Spinal cord (tissue), 10 donors: Measurements from ENCODE around the gene GZF1. TPM values are rescaled to one million over a fixed set of nuclear protein-coding genes. Genes with fewer than 3 reads are reported as not detected.

ENCODE experiments used
- DNase-seq, 6 donors: peaks; one replicate each; pipeline versions ENCODE4 v3.0.0 to v3.0.0-alpha.2; 2013 to 2015; ENCODE audit warnings: low spot score in 6 of 6, low read depth in 4 of 6
- H3K27ac ChIP-seq: one replicate; pipeline ENCODE4 v1.5.1; 2013; ENCODE audit warnings: low read depth, low read length, control low read depth
- H3K27me3 ChIP-seq: one replicate; pipeline ENCODE4 v1.6.1; 2013; ENCODE audit warnings: low read length; ENCODE audit not compliant: control insufficient read depth, insufficient read depth
- H3K36me3 ChIP-seq: one replicate; pipeline ENCODE4 v1.6.1; 2013; ENCODE audit warnings: low read length; ENCODE audit not compliant: control insufficient read depth, insufficient read depth
- H3K4me1 ChIP-seq: one replicate; pipeline ENCODE4 v1.6.1; 2013; ENCODE audit warnings: low read length; ENCODE audit not compliant: control insufficient read depth, insufficient read depth
- H3K4me3 ChIP-seq: one replicate; pipeline ENCODE4 v1.5.1; 2013; ENCODE audit warnings: low read depth, low read length, control low read depth
- H3K9me3 ChIP-seq: one replicate; pipeline ENCODE4 v1.6.1; 2013; ENCODE audit warnings: low read length; ENCODE audit not compliant: control insufficient read depth, insufficient read depth
- WGBS: methylation state at CpG from one replicate; pipeline ENCODE4 v1.1.5; 2013; ENCODE audit warnings: missing lambda C conversion rate; ENCODE audit not compliant: insufficient coverage; 5-methylcytosine and 5-hydroxymethylcytosine counted together
- polyA plus RNA-seq, 2 donors: library from polyadenylated mRNA; unstranded; fragments of 120-200 nt; gene quantifications; one replicate each; pipeline ENCODE4 v1.2.1, GENCODE V29; 2013; ENCODE audit not compliant: insufficient read length in 2 of 2
- total RNA-seq, 2 donors: library from RNA; depleted of rRNA in 1 of 2; stranded (reverse); fragments of 120-200 nt in 1 of 2; fragments of >200 nt in 1 of 2; gene quantifications; one replicate each; pipeline versions ENCODE4 v1.2.3 to v1.2.4, GENCODE V29; 2013 to 2014
- donor health status: healthy.

Gene GZF1
- total and polyA plus RNA-seq, 4 donors = 21.1 to 23.7 (median 22.7) TPM

DNA sequence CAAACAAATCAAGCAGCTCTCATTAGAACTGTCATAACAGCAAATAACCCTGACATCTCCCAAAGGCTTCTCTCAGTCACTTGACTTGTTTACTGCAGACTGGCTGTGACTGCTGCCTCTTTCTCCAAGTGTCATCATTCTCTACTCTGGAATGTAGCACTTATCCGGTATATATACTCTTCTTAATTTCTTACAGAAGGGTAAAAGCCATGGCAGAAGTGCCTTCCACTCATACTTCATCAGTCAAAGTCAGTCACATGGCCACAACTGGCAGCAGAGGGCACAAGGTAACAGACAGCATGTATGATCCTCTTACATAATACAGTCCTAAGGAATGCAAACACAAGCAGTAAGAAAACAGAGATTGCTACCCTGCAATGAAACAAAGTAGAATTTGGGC lies 50.0 kb downstream of the GZF1 start:
- H3K27ac ChIP-seq = no peak overlapping the region

DNA sequence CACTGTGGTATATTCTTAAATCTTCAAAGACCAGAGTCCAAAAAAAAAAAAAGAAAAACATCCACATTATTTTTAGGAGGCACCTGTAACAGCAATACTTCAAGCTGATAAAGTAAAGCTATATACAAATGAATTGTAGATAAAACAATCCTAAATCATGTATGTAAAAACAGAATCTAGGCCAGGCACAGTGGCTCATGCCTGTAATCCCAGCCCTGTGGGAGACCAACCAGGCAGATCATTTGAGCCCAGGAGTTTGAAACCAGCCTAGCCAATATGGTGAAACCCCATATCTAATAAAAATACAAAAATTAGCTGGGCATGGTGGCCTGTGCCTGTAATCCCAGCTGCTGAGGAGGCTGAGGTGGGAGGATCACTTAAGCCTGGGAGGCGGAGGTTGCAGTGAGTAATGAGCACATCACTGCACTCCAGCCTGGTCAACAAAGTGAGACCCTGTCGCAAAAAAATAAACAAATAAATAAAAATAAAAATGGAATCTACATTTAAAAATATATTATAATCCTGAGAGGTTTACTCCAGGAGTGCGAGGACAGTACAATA lies 52.0 kb downstream of the GZF1 start:
- H3K36me3 ChIP-seq = no peaks in the 10 kb centered on the region
- WGBS = no CpG with 5 or more reads among the region's 3 CpGs
- no peak overlapping the region for H3K27ac ChIP-seq
- no peaks in the 10 kb centered on the region for H3K27me3 ChIP-seq
- H3K4me1 ChIP-seq = peaks cover 6% of the 10 kb centered on the region
- H3K9me3 ChIP-seq = no peaks in the 10 kb centered on the region
- DNase-seq = no peak
- no peak overlapping the region for H3K4me3 ChIP-seq

More for the DNA sequence above, 50.0 kb downstream of the GZF1 start:
- peaks cover 4% of the 10 kb centered on the region for H3K4me1 ChIP-seq
- H3K4me3 ChIP-seq = no peak overlapping the region
- H3K36me3 ChIP-seq = no peaks in the 10 kb centered on the region
- 40% methylated on average over 1 of the region's 1 CpG for WGBS
- DNase-seq = no peak
- no peaks in the 10 kb centered on the region for H3K9me3 ChIP-seq
- H3K27me3 ChIP-seq = no peaks in the 10 kb centered on the region

DNA sequence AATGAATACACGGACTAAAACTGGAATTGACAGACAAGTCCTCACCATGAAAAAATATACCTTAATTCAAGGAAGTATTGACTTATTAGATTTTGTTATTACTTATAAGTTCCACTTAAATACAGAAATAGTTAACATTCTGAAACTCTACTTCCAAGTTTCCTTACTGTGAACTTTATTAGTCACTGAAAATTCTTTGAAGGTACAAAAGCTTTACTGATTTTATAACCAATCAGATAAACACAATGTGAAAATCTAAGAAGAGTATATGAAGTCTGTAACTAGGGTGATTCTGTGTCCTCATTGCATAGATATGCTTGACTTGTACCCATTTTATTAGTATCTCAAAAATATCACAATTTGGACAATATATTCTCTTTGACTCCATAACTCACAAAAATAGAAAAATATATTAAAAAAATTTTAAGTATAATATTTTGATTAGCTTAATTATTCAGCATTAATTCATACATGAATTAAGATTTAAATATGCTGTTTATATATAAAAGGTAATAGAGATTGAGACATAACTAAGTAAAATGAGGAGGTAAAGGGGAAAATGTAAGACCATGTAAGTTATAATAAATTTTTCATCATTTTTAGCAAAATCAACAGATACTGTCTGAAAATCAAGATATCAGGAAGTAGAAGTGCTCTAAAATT lies 52.7 kb downstream of the GZF1 start:
- peaks cover 6% of the 10 kb centered on the region for H3K4me1 ChIP-seq
- no peaks in the 10 kb centered on the region for H3K36me3 ChIP-seq
- DNase-seq = no peak
- no peaks in the 10 kb centered on the region for H3K27me3 ChIP-seq
- WGBS = no CpG with 5 or more reads among the region's 1 CpG
- H3K9me3 ChIP-seq = no peaks in the 10 kb centered on the region
- no peak overlapping the region for H3K27ac ChIP-seq
- no peak overlapping the region for H3K4me3 ChIP-seq

DNA sequence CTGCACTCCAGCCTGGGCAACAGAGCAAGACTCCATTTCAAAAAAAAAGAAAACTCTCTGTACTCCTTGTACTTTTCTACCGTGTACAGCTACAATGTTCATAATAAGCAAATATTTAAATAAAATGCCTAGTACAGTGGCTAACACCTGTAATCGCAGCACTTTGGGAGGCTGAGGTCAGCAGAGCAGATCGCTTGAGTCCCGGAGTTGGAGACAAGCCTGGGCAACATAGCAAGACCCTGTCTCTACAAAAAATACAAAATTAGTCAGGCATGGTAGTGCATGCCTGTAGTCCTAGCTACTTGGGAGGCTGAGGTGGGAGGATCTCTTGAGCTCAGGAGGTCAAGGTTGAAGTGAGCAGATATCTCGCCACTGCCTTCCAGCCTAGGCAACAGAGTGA lies 53.6 kb downstream of the GZF1 start:
- no CpG with 5 or more reads among the region's 5 CpGs for WGBS
- Histone ChIP-seq H3K36me3 (no peaks in the 10 kb centered on the region), H3K27ac (no peak overlapping the region), H3K4me3 (no peak overlapping the region), H3K4me1 (peaks cover 4% of the 10 kb centered on the region), H3K27me3 (no peaks in the 10 kb centered on the region), H3K9me3 (no peaks in the 10 kb centered on the region)
- no peak for DNase-seq

DNA sequence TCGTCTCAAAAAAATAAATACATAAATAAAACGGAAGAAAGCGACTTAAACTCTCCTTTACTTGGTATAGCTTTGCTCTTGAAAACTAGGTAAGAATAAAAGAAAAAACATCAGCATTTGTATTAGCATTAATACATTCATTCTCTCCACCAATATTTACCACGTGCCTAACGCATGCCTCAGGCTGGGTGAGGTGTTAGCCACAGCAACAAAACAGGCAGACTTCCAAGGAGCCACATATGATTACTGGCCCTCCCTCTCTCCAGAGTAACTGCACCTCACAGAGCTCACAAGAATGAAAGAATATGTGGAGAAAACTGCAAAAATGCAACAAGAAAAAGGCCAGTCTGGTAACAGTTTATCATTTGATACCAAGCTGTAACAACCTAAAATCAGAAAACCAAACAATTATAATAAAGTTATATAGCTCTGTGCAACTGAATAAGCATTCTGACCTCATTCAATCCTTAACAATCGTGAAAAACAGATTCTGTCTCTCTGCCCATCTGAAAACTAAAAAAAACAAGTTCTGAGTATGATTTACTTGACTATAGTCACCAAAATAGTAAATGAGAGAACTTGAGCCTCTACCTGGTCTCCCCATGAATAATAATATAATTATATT lies 54.1 kb downstream of the GZF1 start:
- H3K27me3 ChIP-seq = no peaks in the 10 kb centered on the region
- H3K36me3 ChIP-seq = no peaks in the 10 kb centered on the region
- H3K27ac ChIP-seq = no peak overlapping the region
- 90% methylated on average over 2 of the region's 6 CpGs for WGBS
- no peak overlapping the region for H3K4me3 ChIP-seq
- DNase-seq = peak in 1 of 6 donors; percentile 44
- no peaks in the 10 kb centered on the region for H3K9me3 ChIP-seq
- H3K4me1 ChIP-seq = peaks cover 4% of the 10 kb centered on the region

DNA sequence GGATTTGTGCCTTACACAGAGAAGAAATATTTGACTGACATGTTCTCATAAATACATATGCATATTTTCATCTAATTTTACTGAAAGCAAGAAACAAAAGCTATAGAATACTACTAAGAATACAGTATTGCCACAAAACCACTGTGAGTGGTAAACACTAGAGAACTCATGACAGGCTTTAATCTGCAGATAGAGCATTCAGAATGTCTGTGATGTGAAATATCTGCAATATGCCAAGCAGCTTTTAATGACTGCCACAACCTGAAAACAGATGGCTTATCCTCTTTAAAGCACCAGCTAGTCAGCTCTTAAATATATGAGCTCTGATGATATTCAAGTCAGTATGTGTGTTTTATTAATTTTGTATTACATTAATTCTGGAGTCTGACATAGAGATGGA lies 55.9 kb downstream of the GZF1 start:
- no peaks in the 10 kb centered on the region for H3K36me3 ChIP-seq
- H3K27ac ChIP-seq = no peak overlapping the region
- peak in 2 of 6 donors; percentile 9 to 22 for DNase-seq
- peaks cover 4% of the 10 kb centered on the region for H3K4me1 ChIP-seq
- H3K9me3 ChIP-seq = no peaks in the 10 kb centered on the region
- no peaks in the 10 kb centered on the region for H3K27me3 ChIP-seq
- no peak overlapping the region for H3K4me3 ChIP-seq

DNA sequence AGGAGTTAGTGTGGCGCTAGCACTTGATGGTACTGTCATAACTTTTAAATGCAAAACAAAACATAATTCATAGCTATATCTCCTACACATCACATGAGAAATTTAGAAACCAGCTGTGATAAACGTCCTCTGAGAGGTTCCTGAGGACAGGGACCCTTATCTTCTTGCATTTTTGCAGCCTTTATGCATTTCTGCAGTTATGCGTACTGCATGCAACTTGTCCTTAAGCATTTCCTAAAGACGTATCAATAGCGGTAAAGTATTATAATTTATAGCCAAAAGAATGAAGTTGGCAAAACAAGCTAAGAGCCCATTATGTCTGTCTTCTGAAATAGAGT lies 57.6 kb downstream of the GZF1 start:
- H3K27me3 ChIP-seq = no peaks in the 10 kb centered on the region
- H3K9me3 ChIP-seq = no peaks in the 10 kb centered on the region
- DNase-seq = no peak
- WGBS = no CpG with 5 or more reads among the region's 5 CpGs
- no peaks in the 10 kb centered on the region for H3K36me3 ChIP-seq
- peak overlapping the region; percentile 81 for H3K4me3 ChIP-seq
- H3K27ac ChIP-seq = peak overlapping the region; percentile 43
- peaks cover 4% of the 10 kb centered on the region for H3K4me1 ChIP-seq

DNA sequence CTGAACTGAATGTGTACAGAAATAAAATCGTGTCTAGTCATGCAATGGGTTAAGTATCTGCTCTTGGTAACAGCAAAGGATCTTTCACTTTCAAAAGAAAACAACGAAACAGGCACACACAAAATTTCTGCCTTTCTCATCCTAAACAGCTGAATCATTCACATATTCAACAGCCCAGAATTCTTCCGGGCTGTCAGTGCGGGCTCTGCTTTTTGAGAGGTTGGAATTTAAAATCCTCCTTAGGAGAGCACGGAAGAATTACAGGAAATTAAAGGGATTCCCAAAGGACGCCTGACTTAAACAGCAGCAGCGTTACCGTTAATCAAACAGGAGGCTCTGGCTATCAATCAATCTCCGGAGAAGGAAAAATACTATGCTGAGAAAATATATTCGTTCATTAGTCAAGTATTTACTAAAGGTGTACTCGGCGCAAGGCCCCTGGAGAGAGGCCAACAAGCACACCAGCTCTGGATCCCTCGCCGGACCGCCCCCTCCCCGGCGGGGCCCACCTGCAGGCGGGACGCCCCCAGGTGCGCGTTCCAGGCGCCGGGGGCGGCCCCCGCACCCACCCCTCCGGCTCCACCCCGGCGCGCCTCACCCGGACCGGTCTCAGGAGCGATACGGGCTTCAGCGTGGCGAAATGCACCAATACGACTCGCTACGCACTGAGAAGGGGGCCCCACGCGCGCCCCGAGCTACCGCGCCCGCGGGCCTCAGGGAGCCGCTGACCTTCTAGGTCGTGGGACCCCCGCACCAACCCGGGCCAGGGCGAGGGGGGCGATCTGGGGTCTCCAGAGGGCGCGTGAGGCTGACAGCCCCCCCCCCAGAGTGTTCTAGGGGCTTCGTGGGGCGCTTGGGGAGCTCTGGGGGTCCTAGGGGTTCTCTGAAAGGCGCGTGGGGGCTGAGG lies 58.3 kb downstream of the GZF1 start:
- DNase-seq = peak in 2 of 6 donors; percentile 38 to 72
- peak overlapping the region; percentile 68 for H3K27ac ChIP-seq
- 0% methylated on average over 46 of the region's 58 CpGs for WGBS
- no peaks in the 10 kb centered on the region for H3K27me3 ChIP-seq
- no peaks in the 10 kb centered on the region for H3K36me3 ChIP-seq
- H3K4me3 ChIP-seq = peak overlapping the region; percentile 81
- no peaks in the 10 kb centered on the region for H3K9me3 ChIP-seq
- H3K4me1 ChIP-seq = peaks cover 4% of the 10 kb centered on the region

DNA sequence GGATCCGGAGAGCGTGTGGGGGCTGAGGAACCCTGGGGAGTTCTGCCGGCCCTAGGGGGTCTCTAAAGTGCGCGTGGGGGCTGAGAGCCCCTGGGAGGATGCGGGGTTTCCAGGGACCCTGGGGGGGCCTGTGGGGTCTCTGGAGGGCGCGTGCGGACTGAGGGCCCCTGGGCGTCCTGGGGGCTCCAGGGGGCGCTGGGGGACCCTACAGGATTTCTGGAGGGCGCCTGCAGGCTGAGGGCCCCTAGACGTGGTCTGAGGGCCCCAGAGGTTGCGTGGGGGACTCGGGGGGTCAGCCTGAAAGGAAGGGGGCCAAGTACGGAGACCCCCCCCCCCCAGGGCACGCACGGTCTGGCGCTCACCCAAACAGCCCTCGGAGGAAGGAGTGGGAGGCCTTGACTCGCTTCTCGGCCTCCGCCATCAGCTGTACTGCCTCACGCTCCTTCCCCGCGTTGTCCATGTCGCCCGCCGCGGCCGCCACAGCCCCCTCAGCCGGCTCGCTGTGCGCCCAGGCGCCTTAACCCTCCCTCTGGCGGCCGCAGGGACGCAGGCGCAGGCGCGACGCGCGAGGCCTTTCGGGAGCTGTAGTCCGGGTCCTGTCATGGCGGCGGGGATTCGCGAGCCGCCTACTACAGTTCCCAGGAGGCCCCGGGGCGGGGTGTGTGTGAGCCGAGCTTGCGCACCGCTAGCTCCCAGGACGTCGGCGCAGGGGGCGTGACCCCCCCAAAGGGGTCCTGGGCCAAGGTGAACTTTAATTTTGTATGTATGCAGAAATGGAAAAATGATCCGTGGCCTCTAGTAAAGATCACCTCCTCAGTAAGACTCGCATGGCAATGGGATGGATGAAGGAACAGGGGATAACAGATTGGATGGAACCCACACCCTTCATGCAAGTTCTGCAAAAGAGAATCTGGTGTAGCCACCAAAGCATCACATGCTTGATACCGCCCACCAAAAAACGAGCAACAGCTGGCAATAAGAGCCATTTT lies 59.3 kb downstream of the GZF1 start, which contains the start of gene NAPB:
NAPB (minus strand) TSS at position 546 of the 989 bp plus-strand sequence; CDS start at position 460, 86 bp downstream.
- Histone ChIP-seq H3K36me3 (no peaks in the 10 kb centered on the region), H3K4me1 (peaks cover 4% of the 10 kb centered on the region), H3K9me3 (no peaks in the 10 kb centered on the region), H3K4me3 (peak within 1 kb of the TSS; percentile 81), H3K27me3 (no peaks in the 10 kb centered on the region), H3K27ac (peak within 1 kb of the TSS; percentile 68)
- peak; percentile 78 to 98 (median 92) for DNase-seq
- WGBS = 0% methylated on average over 55 of the region's 64 CpGs
